ENCODE measurements around the gene RABL6.
A peak's percentile ranks its signal among the peaks of the same experiment; 100 is the strongest.

The RABL6 gene

DNA sequence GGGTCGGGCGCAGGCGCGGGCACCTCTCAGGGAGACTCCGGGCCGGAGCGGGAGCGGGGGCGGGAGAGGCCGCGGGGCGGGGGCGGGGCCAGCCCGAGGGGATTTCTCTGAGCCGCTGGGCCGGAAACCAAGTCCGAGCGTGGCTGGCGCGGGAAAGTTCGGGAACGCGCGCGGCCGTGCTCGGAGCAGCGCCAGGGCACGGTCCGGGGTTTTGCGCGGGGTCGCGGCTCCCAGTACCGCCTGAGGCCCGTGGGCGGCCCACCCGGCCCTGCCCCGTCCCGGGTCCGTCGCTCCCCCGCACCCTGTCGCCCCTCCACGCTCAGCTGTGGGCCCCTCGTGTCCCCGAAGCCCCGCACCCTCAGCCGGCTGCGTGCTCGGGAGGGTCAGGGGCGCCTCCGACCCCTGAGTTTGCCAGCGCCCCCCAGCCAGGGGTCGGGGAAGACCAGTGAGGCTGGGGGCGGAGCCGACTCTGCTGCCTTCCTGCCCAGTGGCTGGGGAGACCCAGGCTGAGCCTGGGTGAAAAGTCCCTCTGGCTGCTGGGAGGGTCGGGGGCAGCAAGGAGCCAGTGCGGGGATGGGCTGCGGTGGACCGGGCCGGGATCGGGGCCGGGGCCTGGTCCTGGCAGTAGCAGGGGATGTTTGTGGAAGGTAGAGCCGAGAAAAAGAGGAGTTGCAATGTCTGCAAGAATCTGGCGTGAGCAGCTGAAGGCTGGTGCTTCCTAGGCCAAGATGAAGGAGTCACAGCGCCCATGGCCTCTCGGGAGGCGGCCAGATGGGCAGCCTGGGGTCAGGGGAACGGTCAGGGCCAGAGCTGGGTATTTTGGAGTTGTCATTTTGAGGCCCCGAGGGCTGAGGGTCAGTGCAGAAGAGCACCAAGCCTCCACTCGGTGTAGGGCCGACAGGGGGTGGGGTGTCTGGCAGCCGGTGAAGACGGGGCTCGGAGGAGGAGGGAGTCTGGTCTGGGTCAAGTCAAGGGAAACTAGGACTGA, 79.2 kb downstream of the RABL6 start:
- peaks cover 7% of the 10 kb centered on the region for H3K36me3 ChIP-seq (ENCODE audit: control insufficient read depth, insufficient read depth, low read length)
- no peaks in the 10 kb centered on the region for H3K27me3 ChIP-seq (replicated peaks; ENCODE audit: control insufficient read depth, insufficient read depth, low read length, poor library complexity, severe bottlenecking)
- peaks cover 35% of the 10 kb centered on the region for H3K4me1 ChIP-seq (ENCODE audit: control insufficient read depth, insufficient read depth, low read length, poor library complexity, severe bottlenecking)
- H3K9me3 ChIP-seq (ENCODE audit: control insufficient read depth, low read length), result no peaks in the 10 kb centered on the region
- peak in 2 of 3 donors; percentile 75 for DNase-seq
- H3K4me3 ChIP-seq (ENCODE audit: insufficient read depth, low read depth, low read length, poor library complexity, severe bottlenecking), result peak overlapping the region; percentile 67
- peak overlapping the region; percentile 95 for H3K27ac ChIP-seq (ENCODE audit: insufficient read depth, low read length, poor library complexity, severe bottlenecking)

DNA sequence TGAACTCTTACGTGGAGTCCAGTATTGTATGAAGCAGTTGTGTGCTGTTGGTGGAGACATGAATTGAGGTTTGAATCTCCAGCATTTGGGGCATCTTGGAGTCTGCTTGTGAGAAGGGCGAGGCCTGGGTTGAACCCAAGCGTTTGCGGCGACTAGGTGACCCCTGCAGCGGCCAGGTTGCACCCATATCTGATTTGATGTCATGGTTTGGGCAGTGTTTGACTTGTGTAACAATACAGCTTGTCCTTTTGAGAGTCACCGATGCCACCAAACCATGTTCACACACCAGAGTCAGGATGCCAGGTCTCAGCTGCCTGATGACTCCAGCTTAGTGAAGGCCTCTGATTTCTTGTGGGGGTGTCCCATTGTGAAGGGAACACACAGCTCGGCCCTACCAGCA, 80.7 kb downstream of the RABL6 start:
- H3K9me3 ChIP-seq (ENCODE audit: control insufficient read depth, low read length), result no peaks in the 10 kb centered on the region
- no peak overlapping the region for H3K27ac ChIP-seq (ENCODE audit: insufficient read depth, low read length, poor library complexity, severe bottlenecking)
- no peaks in the 10 kb centered on the region for H3K27me3 ChIP-seq (replicated peaks; ENCODE audit: control insufficient read depth, insufficient read depth, low read length, poor library complexity, severe bottlenecking)
- H3K4me3 ChIP-seq (ENCODE audit: insufficient read depth, low read depth, low read length, poor library complexity, severe bottlenecking), result no peak overlapping the region
- peaks cover 12% of the 10 kb centered on the region for H3K36me3 ChIP-seq (ENCODE audit: control insufficient read depth, insufficient read depth, low read length)
- peaks cover 23% of the 10 kb centered on the region for H3K4me1 ChIP-seq (ENCODE audit: control insufficient read depth, insufficient read depth, low read length, poor library complexity, severe bottlenecking)
- DNase-seq, result no peak

DNA sequence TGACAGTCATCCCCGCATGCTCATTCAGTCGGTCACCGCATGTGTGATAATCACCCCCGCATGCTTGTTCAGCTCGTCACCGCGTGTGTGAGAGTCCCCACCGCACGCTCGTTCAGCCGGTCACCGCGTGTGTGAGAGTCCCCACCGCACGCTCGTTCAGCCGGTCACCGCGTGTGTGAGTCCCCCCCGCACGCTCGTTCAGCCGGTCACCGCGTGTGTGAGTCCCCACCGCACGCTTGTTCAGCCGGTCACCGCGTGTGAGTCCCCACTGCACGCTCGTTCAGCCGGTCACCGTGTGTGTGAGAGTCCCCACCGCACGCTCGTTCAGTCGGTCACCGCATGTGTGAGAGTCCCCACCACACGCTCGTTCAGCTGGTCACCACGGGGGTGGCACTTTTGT, 82.1 kb downstream of the RABL6 start:
- DNase-seq, result no peak
- no peaks in the 10 kb centered on the region for H3K9me3 ChIP-seq (ENCODE audit: control insufficient read depth, low read length)
- H3K4me3 ChIP-seq (ENCODE audit: insufficient read depth, low read depth, low read length, poor library complexity, severe bottlenecking), result no peak overlapping the region
- H3K27ac ChIP-seq (ENCODE audit: insufficient read depth, low read length, poor library complexity, severe bottlenecking), result no peak overlapping the region
- peaks cover 20% of the 10 kb centered on the region for H3K4me1 ChIP-seq (ENCODE audit: control insufficient read depth, insufficient read depth, low read length, poor library complexity, severe bottlenecking)
- no peaks in the 10 kb centered on the region for H3K27me3 ChIP-seq (replicated peaks; ENCODE audit: control insufficient read depth, insufficient read depth, low read length, poor library complexity, severe bottlenecking)
- peaks cover 12% of the 10 kb centered on the region for H3K36me3 ChIP-seq (ENCODE audit: control insufficient read depth, insufficient read depth, low read length)

DNA sequence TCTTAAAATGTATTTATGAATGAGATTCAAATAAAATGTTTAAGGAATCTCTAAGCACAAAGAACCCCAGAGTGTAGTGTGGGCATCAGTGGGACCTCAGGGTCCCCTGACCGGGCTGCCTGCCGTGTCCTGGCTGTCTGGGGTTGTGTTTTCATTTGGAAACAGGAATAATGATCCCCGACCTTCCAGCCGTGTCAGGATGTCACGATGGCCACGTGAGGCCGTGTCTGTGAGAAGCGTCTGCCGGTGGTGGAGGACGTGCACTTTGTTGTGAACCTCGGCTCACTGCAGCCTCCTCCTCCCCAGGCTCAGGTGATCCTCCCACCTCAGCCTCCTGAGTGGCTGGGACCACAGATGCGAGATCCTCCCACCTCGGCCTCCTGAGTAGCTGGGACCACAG, 82.9 kb downstream of the RABL6 start:
- Histone ChIP-seq H3K4me1 (ENCODE audit: control insufficient read depth, insufficient read depth, low read length, poor library complexity, severe bottlenecking) (peaks cover 11% of the 10 kb centered on the region), H3K27me3 (replicated peaks; ENCODE audit: control insufficient read depth, insufficient read depth, low read length, poor library complexity, severe bottlenecking) (no peaks in the 10 kb centered on the region), H3K4me3 (ENCODE audit: insufficient read depth, low read depth, low read length, poor library complexity, severe bottlenecking) (no peak overlapping the region), H3K27ac (ENCODE audit: insufficient read depth, low read length, poor library complexity, severe bottlenecking) (no peak overlapping the region), H3K9me3 (ENCODE audit: control insufficient read depth, low read length) (no peaks in the 10 kb centered on the region), H3K36me3 (ENCODE audit: control insufficient read depth, insufficient read depth, low read length) (peaks cover 15% of the 10 kb centered on the region)
- DNase-seq, result no peak
